ENCODE data around the gene KLHL14.

DNA sequence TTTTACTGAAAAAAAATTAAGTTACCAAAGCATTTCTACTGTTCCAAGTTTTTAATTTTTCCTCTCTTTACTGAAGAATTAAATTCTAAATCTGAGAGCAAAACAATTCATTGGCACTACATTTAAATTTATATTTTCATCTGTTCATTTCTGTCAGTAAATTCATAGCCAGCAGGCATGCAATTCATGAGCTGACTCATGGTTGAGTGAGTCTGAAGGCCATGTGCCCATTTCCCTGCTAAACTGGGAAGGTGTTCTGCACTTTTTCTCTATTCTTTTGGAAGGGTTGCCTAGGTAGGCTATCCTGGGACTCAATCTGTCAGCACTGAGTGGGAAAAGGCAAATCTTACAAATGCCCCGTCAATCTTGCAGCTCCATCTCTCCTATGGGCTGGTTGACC is 88.7 kb downstream of the KLHL14 start:
- TF ChIP-seq, protein P1, sequence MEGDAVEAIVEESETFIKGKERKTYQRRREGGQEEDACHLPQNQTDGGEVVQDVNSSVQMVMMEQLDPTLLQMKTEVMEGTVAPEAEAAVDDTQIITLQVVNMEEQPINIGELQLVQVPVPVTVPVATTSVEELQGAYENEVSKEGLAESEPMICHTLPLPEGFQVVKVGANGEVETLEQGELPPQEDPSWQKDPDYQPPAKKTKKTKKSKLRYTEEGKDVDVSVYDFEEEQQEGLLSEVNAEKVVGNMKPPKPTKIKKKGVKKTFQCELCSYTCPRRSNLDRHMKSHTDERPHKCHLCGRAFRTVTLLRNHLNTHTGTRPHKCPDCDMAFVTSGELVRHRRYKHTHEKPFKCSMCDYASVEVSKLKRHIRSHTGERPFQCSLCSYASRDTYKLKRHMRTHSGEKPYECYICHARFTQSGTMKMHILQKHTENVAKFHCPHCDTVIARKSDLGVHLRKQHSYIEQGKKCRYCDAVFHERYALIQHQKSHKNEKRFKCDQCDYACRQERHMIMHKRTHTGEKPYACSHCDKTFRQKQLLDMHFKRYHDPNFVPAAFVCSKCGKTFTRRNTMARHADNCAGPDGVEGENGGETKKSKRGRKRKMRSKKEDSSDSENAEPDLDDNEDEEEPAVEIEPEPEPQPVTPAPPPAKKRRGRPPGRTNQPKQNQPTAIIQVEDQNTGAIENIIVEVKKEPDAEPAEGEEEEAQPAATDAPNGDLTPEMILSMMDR (conservative IDR thresholded peaks at IDR 0.05 in 1 of 2, IDR thresholded peaks at IDR 0.05 in 1 of 2; ENCODE audit: extremely low read depth in 1 of 2, insufficient read depth in 1 of 2, low read depth in 1 of 2, low read length in 2 of 2), result no peak
- TF ChIP-seq EZH2 (IDR thresholded peaks at IDR 0.05; ENCODE audit: borderline replicate concordance, low read length), result no peak

All from mammary epithelial cell (primary cell).